GM12878 (cell line): ENCODE data around the gene SOX3. TPM values are rescaled to one million over a fixed set of nuclear protein-coding genes. Genes with fewer than 3 reads are reported as not detected.

Experiments used
- ATAC-seq: fragments of 200-7000 bp; cut with Tn5 transposase; 3 replicates; pipeline ENCODE4 v1.9.1; 2020; ENCODE audit warnings: mild to moderate bottlenecking, moderate library complexity
- BruUV-seq: library from RNA; stranded (reverse); fragments of 400-500 nt; replicated peaks from 2 replicates; lab custom pipeline; 2021; lab: Mats Ljungman, UMichigan
- CTCF ChIA-PET: fragments of 300-600 bp; sonication (Branson Sonifier 250); formaldehyde crosslinking; extraction: SDS; loops from one replicate; lab custom pipeline; 2021; ENCODE audit warnings: inconsistent platforms; lab: Yijun Ruan, JAX
- POLR2A ChIA-PET: fragments of 350-600 bp; formaldehyde crosslinking; extraction: SDS; loops from one replicate; lab custom pipeline; 2021; ENCODE audit warnings: inconsistent platforms; lab: Charles Lee
- RAD21 ChIA-PET: fragments of 300-600 bp; sonication (Branson Sonifier 250); formaldehyde crosslinking; loops from one replicate; lab custom pipeline; 2023; ENCODE audit warnings: antibody characterized with exemption; ENCODE audit not compliant: unreplicated experiment; lab: Charles Lee
- SMC1A ChIA-PET: fragments of 300-600 bp; sonication (Branson Sonifier 250); formaldehyde crosslinking; loops from one replicate; lab custom pipeline; 2023; ENCODE audit not compliant: unreplicated experiment, uncharacterized antibody; lab: Charles Lee
- DNase-seq: peaks from one replicate; pipeline ENCODE4 v3.0.0-alpha.2; 2011; ENCODE audit warnings: low read depth, low spot score
- FAIRE-seq: peaks from 3 replicates; lab custom pipeline; 2011; peaks lifted over from hg19 to GRCh38; lab: Jason Lieb, UNC
- H2AFZ ChIP-seq: 2 replicates; pipeline ENCODE4 v1.6.0; 2011; ENCODE audit warnings: low read depth, low read length, control low read depth; ENCODE audit not compliant: control insufficient read depth
- H3K27ac ChIP-seq: 2 replicates; pipeline ENCODE4 v1.5.1; 2011; ENCODE audit warnings: control low read depth; ENCODE audit not compliant: control insufficient read depth, insufficient read depth
- H3K27me3 ChIP-seq, 2 experiments: replicated peaks in 1 of 2; 2 replicates each; pipeline versions ENCODE4 v1.6.0 to v1.6.1; 2011; ENCODE audit warnings: low read length in 1 of 2; ENCODE audit not compliant: control insufficient read depth in 2 of 2, insufficient read depth in 2 of 2
- H3K36me3 ChIP-seq, 2 experiments: 2 replicates each; pipeline ENCODE4 v1.5.1; 2011; ENCODE audit warnings: low read length in 1 of 2; ENCODE audit not compliant: control insufficient read depth in 2 of 2, insufficient read depth in 2 of 2
- H3K4me1 ChIP-seq: 2 replicates; pipeline ENCODE4 v1.6.1; 2011; ENCODE audit warnings: mild to moderate bottlenecking, low read length, moderate library complexity, mixed read lengths; ENCODE audit not compliant: control insufficient read depth, insufficient read depth
- H3K4me2 ChIP-seq: 2 replicates; pipeline ENCODE4 v1.6.0; 2011; ENCODE audit warnings: control low read depth; ENCODE audit not compliant: control insufficient read depth, insufficient read depth
- H3K4me3 ChIP-seq: fragments of 200-600 bp; sonication (generic); 2 replicates; pipeline ENCODE4 v1.5.1; 2016
- H3K79me2 ChIP-seq: 2 replicates; pipeline ENCODE4 v1.6.0; 2011; ENCODE audit warnings: low read length; ENCODE audit not compliant: control insufficient read depth, insufficient read depth
- H3K9ac ChIP-seq: 2 replicates; pipeline ENCODE4 v1.8.0; 2011; ENCODE audit warnings: low read length, control low read depth, mixed read lengths; ENCODE audit not compliant: control insufficient read depth, insufficient read depth
- H3K9me3 ChIP-seq: replicated peaks from 3 replicates; pipeline ENCODE4 v1.5.1; 2011; ENCODE audit warnings: mild to moderate bottlenecking, low read length; ENCODE audit not compliant: control insufficient read depth, insufficient read depth
- H4K20me1 ChIP-seq: 2 replicates; pipeline ENCODE4 v1.6.0; 2011; ENCODE audit not compliant: control insufficient read depth, insufficient read depth
- ATF2 ChIP-seq: IDR thresholded peaks from 2 replicates; pipeline ENCODE4 v1.6.1; 2012; ENCODE audit warnings: low read length, inconsistent platforms
- BRCA1 ChIP-seq: IDR thresholded peaks from 2 replicates; pipeline ENCODE4 v1.6.1; 2011; ENCODE audit warnings: low read depth, low read length, improper control_type of control experiment
- CTCF ChIP-seq, 3 experiments: IDR thresholded peaks in 2 of 3; conservative IDR thresholded peaks in 1 of 3; 2 replicates each; pipeline ENCODE4 v1.5.1; 2011; ENCODE audit warnings: low read depth in 3 of 3, low read length in 3 of 3, mild to moderate bottlenecking in 3 of 3, control low read depth in 2 of 3, moderate library complexity in 2 of 3, inconsistent platforms in 1 of 3, mixed read lengths in 1 of 3; ENCODE audit not compliant: control insufficient read depth in 2 of 3, insufficient read depth in 1 of 3; ENCODE audit errors: extremely low read depth in 1 of 3
- ELK1 ChIP-seq: IDR thresholded peaks from 2 replicates; pipeline ENCODE4 v1.6.1; 2012; ENCODE audit warnings: low read depth, low read length, improper control_type of control experiment
- GABPA ChIP-seq: IDR thresholded peaks from 2 replicates; pipeline ENCODE4 v1.6.1; 2014; ENCODE audit warnings: antibody characterized with exemption, low read depth, mild to moderate bottlenecking, inconsistent platforms
- HDAC6 ChIP-seq: fragments of 200-600 bp; sonication (generic); IDR thresholded peaks from one replicate; pipeline ENCODE4 v1.8.0; 2017; ENCODE audit warnings: antibody characterized with exemption; ENCODE audit not compliant: unreplicated experiment
- IRF4 ChIP-seq: IDR thresholded peaks from 2 replicates; pipeline ENCODE4 v1.6.1; 2011; ENCODE audit warnings: low read depth, low read length
- IRF5 ChIP-seq: fragments of 450-650 bp; IDR thresholded peaks from 2 replicates; pipeline ENCODE4 v1.6.1; 2017; ENCODE audit warnings: borderline replicate concordance
- KDM1A ChIP-seq: fragments of 200-600 bp; sonication (generic); IDR thresholded peaks from 2 replicates; pipeline ENCODE4 v1.6.1; 2016; ENCODE audit warnings: borderline replicate concordance
- MYC ChIP-seq: IDR thresholded peaks from 2 replicates; pipeline ENCODE4 v1.6.1; 2011; ENCODE audit warnings: mild to moderate bottlenecking, low read length, moderate library complexity, inconsistent platforms; ENCODE audit not compliant: insufficient read depth, insufficient replicate concordance, insufficient read length, severe bottlenecking
- SP1 ChIP-seq: IDR thresholded peaks from one replicate; pipeline ENCODE4 v1.6.1; 2011; ENCODE audit warnings: low read depth, low read length
- SREBF2 ChIP-seq: IDR thresholded peaks from 2 replicates; pipeline ENCODE4 v1.6.1; 2012; ENCODE audit warnings: mild to moderate bottlenecking, low read length
- STAT3 ChIP-seq: IDR thresholded peaks from 2 replicates; pipeline ENCODE4 v1.6.1; 2011; ENCODE audit warnings: low read depth, low read length, improper control_type of control experiment
- YBX1 ChIP-seq: fragments of 450-650 bp; IDR thresholded peaks from 2 replicates; pipeline ENCODE4 v1.6.1; 2016; ENCODE audit warnings: antibody characterized with exemption
- WGBS: methylation state at CpG from one replicate; pipeline ENCODE4 v1.1.6; 2016; ENCODE audit warnings: low lambda C conversion rate; ENCODE audit not compliant: insufficient replicate concordance, insufficient coverage; ENCODE audit errors: missing lambda C conversion rate; 5-methylcytosine and 5-hydroxymethylcytosine counted together
- in situ Hi-C: fragments of 300-500 bp; cut with MboI; formaldehyde crosslinking; loops from 9 replicates; pipeline ENCODE4 v1.14.3; 2018; ENCODE audit warnings: mixed read lengths
- intact Hi-C: fragments of 100-400 bp; cut with micrococcal nuclease; formaldehyde crosslinking; loops from one replicate; pipeline ENCODE4 v1.14.2; 2022; ENCODE audit not compliant: unreplicated experiment
- polyA plus RNA-seq, 11 experiments: library from polyadenylated mRNA; depleted of rRNA in 4 of 11; unstranded in 6 of 11; stranded (reverse) in 5 of 11; fragments of >200 nt; fragmentation: Nextera tagmentation in 4 of 11; fragmentation: Illumina TruSeq in 1 of 11; extraction: Ambion mirVana in 4 of 11; extraction: Trizol in 1 of 11; gene quantifications; 1 replicate in 1 of 11; 2 replicates in 10 of 11; pipeline versions ENCODE4 v1.2.1 to v1.2.3, GENCODE V29; 2011 to 2016; ENCODE audit warnings: inconsistent platforms in 2 of 11, missing spikeins in 2 of 11, low read depth in 1 of 11
- total RNA-seq, 4 experiments: library from RNA; depleted of rRNA in 3 of 4; stranded (reverse); fragments of >200 nt in 3 of 4; fragmentation: Illumina TruSeq in 1 of 4; extraction: Trizol in 1 of 4; gene quantifications; 2 replicates each; pipeline versions ENCODE4 v1.2.1 to v1.2.3, GENCODE V29; 2013 to 2021
- TF ChIP-seq, protein P1 (sequence below): fragments of 150-350 bp; IDR thresholded peaks from 2 replicates; pipeline ENCODE4 v1.6.1; 2016; ENCODE audit warnings: low read depth, low read length
- TF ChIP-seq, protein P2 (sequence below): IDR thresholded peaks from 2 replicates; pipeline ENCODE4 v1.6.1; 2011; ENCODE audit warnings: low read depth, mild to moderate bottlenecking, low read length, moderate library complexity, borderline replicate concordance; ENCODE audit errors: extremely low read depth

The SOX3 gene
- total and polyA plus RNA-seq, 10 of the 15 experiments (the other 5 are each of a cell fraction or from before 2014, with no cell fraction given) = not detected

DNA sequence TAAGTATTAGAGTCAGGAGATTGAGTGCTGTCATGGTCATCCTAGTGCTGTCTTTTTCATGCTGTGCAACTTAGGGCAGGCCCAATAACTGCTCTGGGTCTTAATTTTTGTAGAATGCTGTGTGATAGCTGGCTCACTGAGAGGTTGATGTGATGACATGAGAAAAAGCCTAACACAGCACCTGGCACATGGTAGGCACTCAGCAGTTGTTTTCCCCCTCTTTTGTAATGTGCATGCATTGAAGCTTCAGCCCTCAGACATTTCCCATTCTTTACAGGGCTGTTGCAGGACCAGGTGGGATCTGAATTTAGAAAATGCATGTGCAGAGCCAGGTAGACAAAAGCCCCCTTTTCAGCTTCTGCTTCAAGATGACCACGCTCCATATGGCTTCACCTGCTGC, 44.1 kb upstream of the SOX3 start:
- FAIRE-seq (no peak), ATAC-seq (no peak), DNase-seq (no peak)
- ChIA-PET SMC1A (no interaction called here), RAD21 (no interaction called here), POLR2A (no interaction called here), CTCF (no interaction called here)
- no peaks in the 10 kb centered on the region for H3K4me1 ChIP-seq
- no peaks in the 10 kb centered on the region for H3K27me3 ChIP-seq
- H2AFZ ChIP-seq = no peak overlapping the region
- no peak overlapping the region for H3K27ac ChIP-seq
- in situ Hi-C loops = no loop called here
- intact Hi-C loops = no loop called here
- no peaks in the 10 kb centered on the region for H3K36me3 ChIP-seq
- no TSS peak for BruUV-seq
- 0% methylated on average over 1 of the region's 1 CpG for WGBS
- H3K4me2 ChIP-seq = no peak overlapping the region
- H3K4me3 ChIP-seq = no peak overlapping the region
- no peaks in the 10 kb centered on the region for H3K9me3 ChIP-seq
- H3K9ac ChIP-seq = no peak overlapping the region
- H4K20me1 ChIP-seq = no peaks in the 10 kb centered on the region
- H3K79me2 ChIP-seq = no peaks in the 10 kb centered on the region
- TF ChIP-seq SP1 (no peak), BRCA1 (no peak), ELK1 (no peak), IRF5 (no peak), CTCF (IDR thresholded peaks at IDR 0.05 in 2 of 3, conservative IDR thresholded peaks at IDR 0.05 in 1 of 3; ENCODE audit: control insufficient read depth in 2 of 3, extremely low read depth in 1 of 3, insufficient read depth in 1 of 3, low read depth in 3 of 3, low read length in 3 of 3) (no peak), GABPA (no peak), ATF2 (no peak), YBX1 (no peak), KDM1A (no peak), IRF4 (no peak), STAT3 (no peak), MYC (no peak), HDAC6 (no peak), SREBF2 (no peak)
- TF ChIP-seq, protein P1, sequence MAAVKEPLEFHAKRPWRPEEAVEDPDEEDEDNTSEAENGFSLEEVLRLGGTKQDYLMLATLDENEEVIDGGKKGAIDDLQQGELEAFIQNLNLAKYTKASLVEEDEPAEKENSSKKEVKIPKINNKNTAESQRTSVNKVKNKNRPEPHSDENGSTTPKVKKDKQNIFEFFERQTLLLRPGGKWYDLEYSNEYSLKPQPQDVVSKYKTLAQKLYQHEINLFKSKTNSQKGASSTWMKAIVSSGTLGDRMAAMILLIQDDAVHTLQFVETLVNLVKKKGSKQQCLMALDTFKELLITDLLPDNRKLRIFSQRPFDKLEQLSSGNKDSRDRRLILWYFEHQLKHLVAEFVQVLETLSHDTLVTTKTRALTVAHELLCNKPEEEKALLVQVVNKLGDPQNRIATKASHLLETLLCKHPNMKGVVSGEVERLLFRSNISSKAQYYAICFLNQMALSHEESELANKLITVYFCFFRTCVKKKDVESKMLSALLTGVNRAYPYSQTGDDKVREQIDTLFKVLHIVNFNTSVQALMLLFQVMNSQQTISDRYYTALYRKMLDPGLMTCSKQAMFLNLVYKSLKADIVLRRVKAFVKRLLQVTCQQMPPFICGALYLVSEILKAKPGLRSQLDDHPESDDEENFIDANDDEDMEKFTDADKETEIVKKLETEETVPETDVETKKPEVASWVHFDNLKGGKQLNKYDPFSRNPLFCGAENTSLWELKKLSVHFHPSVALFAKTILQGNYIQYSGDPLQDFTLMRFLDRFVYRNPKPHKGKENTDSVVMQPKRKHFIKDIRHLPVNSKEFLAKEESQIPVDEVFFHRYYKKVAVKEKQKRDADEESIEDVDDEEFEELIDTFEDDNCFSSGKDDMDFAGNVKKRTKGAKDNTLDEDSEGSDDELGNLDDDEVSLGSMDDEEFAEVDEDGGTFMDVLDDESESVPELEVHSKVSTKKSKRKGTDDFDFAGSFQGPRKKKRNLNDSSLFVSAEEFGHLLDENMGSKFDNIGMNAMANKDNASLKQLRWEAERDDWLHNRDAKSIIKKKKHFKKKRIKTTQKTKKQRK = no peak
- TF ChIP-seq, protein P2, sequence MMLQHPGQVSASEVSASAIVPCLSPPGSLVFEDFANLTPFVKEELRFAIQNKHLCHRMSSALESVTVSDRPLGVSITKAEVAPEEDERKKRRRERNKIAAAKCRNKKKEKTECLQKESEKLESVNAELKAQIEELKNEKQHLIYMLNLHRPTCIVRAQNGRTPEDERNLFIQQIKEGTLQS = no peak
